KOPT-K1 (cell line): ENCODE measurements around the gene ATP6V0A1.

Experiments used
- H3K27ac ChIP-seq: fragments of 200-600 bp; sonication (generic); 2 replicates; pipeline ENCODE4 v1.5.1; 2016; ENCODE audit warnings: antibody characterized with exemption, mild to moderate bottlenecking, low read depth, low read length; ENCODE audit not compliant: poor library complexity, severe bottlenecking
- H3K36me3 ChIP-seq: fragments of 200-600 bp; sonication (generic); 2 replicates; pipeline ENCODE4 v1.5.1; 2017; ENCODE audit warnings: antibody characterized with exemption, mild to moderate bottlenecking, low read length, moderate library complexity; ENCODE audit not compliant: insufficient read depth
- H3K9me3 ChIP-seq: fragments of 200-600 bp; sonication (generic); 2 replicates; pipeline ENCODE4 v1.5.1; 2017; ENCODE audit warnings: antibody characterized with exemption, low read length, mild to moderate bottlenecking; ENCODE audit not compliant: insufficient read depth, poor library complexity, severe bottlenecking

The ATP6V0A1 gene

GRCh38 chr17:42485680-42486079 lies 27.0 kb downstream of the ATP6V0A1 start:
- Histone ChIP-seq H3K27ac (no peak overlapping the region), H3K36me3 (no peaks in the 10 kb centered on the region), H3K9me3 (no peaks in the 10 kb centered on the region)

- Histone ChIP-seq H3K27ac (no peak overlapping the region), H3K36me3 (no peaks in the 10 kb centered on the region), H3K9me3 (no peaks in the 10 kb centered on the region)
These were observed 29.4 kb downstream of the ATP6V0A1 start for GRCh38 chr17:42488032-42488431.

- no peaks in the 10 kb centered on the region for H3K9me3 ChIP-seq
- H3K27ac ChIP-seq, result no peak overlapping the region
- no peaks in the 10 kb centered on the region for H3K36me3 ChIP-seq
These were observed 34.6 kb downstream of the ATP6V0A1 start for GRCh38 chr17:42493319-42493718.

GRCh38 chr17:42494673-42495072 lies 36.0 kb downstream of the ATP6V0A1 start:
- H3K27ac ChIP-seq, result no peak overlapping the region
- H3K36me3 ChIP-seq, result no peaks in the 10 kb centered on the region
- H3K9me3 ChIP-seq, result no peaks in the 10 kb centered on the region

GRCh38 chr17:42498828-42499227 lies 40.1 kb downstream of the ATP6V0A1 start:
- Histone ChIP-seq H3K9me3 (no peaks in the 10 kb centered on the region), H3K27ac (no peak overlapping the region), H3K36me3 (no peaks in the 10 kb centered on the region)

- no peak overlapping the region for H3K27ac ChIP-seq
- H3K9me3 ChIP-seq, result no peaks in the 10 kb centered on the region
- H3K36me3 ChIP-seq, result no peaks in the 10 kb centered on the region
These were observed 43.4 kb downstream of the ATP6V0A1 start for GRCh38 chr17:42502091-42502490.

- Histone ChIP-seq H3K27ac (no peak overlapping the region), H3K9me3 (no peaks in the 10 kb centered on the region), H3K36me3 (no peaks in the 10 kb centered on the region)
These were observed 44.2 kb downstream of the ATP6V0A1 start for GRCh38 chr17:42502926-42503325.

- no peaks in the 10 kb centered on the region for H3K36me3 ChIP-seq
- no peaks in the 10 kb centered on the region for H3K9me3 ChIP-seq
- H3K27ac ChIP-seq, result no peak overlapping the region
These were observed 49.0 kb downstream of the ATP6V0A1 start for GRCh38 chr17:42507671-42508070.

GRCh38 chr17:42508426-42509165 lies 49.9 kb downstream of the ATP6V0A1 start:
- Histone ChIP-seq H3K27ac (no peak overlapping the region), H3K36me3 (no peaks in the 10 kb centered on the region), H3K9me3 (no peaks in the 10 kb centered on the region)

- Histone ChIP-seq H3K9me3 (no peaks in the 10 kb centered on the region), H3K36me3 (no peaks in the 10 kb centered on the region), H3K27ac (no peak overlapping the region)
These were observed 50.7 kb downstream of the ATP6V0A1 start for GRCh38 chr17:42509409-42509808.

- Histone ChIP-seq H3K27ac (no peak overlapping the region), H3K9me3 (no peaks in the 10 kb centered on the region), H3K36me3 (no peaks in the 10 kb centered on the region)
These were observed 51.2 kb downstream of the ATP6V0A1 start for GRCh38 chr17:42509841-42510240.

- Histone ChIP-seq H3K36me3 (no peaks in the 10 kb centered on the region), H3K27ac (no peak overlapping the region), H3K9me3 (no peaks in the 10 kb centered on the region)
These were observed 53.6 kb downstream of the ATP6V0A1 start for GRCh38 chr17:42512246-42512645.

- H3K9me3 ChIP-seq, result no peaks in the 10 kb centered on the region
- no peaks in the 10 kb centered on the region for H3K36me3 ChIP-seq
- H3K27ac ChIP-seq, result no peak overlapping the region
These were observed 54.1 kb downstream of the ATP6V0A1 start for GRCh38 chr17:42512733-42513251.

- Histone ChIP-seq H3K27ac (no peak overlapping the region), H3K36me3 (no peaks in the 10 kb centered on the region), H3K9me3 (no peaks in the 10 kb centered on the region)
These were observed 55.0 kb downstream of the ATP6V0A1 start for GRCh38 chr17:42513686-42514085.

GRCh38 chr17:42514279-42514678 lies 55.6 kb downstream of the ATP6V0A1 start:
- Histone ChIP-seq H3K36me3 (no peaks in the 10 kb centered on the region), H3K9me3 (no peaks in the 10 kb centered on the region), H3K27ac (no peak overlapping the region)

- Histone ChIP-seq H3K9me3 (no peaks in the 10 kb centered on the region), H3K27ac (no peak overlapping the region), H3K36me3 (no peaks in the 10 kb centered on the region)
These were observed 56.2 kb downstream of the ATP6V0A1 start for GRCh38 chr17:42514867-42515266.
